Activated T-helper 1 cell treated with anti-CD3 and anti-CD28 coated beads, Interleukin-12 subunit alpha, Interleukin-12 subunit beta, Interleukin-2, Interleukin-4 antibody, amounts not matched to agents 30 ng/mL and 10 ng/mL and 1 ng/mL, durations not matched to agents 14 hours and 24 hours and 36 hours (primary cell): ENCODE results near the gene DYRK1B. TPM values are rescaled to one million over a fixed set of nuclear protein-coding genes. Genes with fewer than 3 reads are reported as not detected.
"Not testable (repeated sequence)": the region's sequence is repeated elsewhere in the genome, so short reads cannot be mapped to it uniquely, and the experiment has no call there.

Source experiments
- DNase-seq: peaks from one replicate; pipeline ENCODE4 v3.0.0; 2021; ENCODE audit warnings: low spot score
- H3K27ac Mint-ChIP-seq: one replicate; pipeline ENCODE4 v1.8.0; 2021; ENCODE audit warnings: mild to moderate bottlenecking, mixed read lengths
- H3K27me3 Mint-ChIP-seq: one replicate; pipeline ENCODE4 v1.8.0; 2022; ENCODE audit warnings: mild to moderate bottlenecking, moderate library complexity, mixed read lengths; ENCODE audit not compliant: insufficient read depth
- H3K36me3 Mint-ChIP-seq: one replicate; pipeline ENCODE4 v1.8.0; 2021; ENCODE audit warnings: low read depth, mixed read lengths
- H3K4me1 Mint-ChIP-seq: one replicate; pipeline ENCODE4 v1.8.0; 2021; ENCODE audit warnings: low read depth, mixed read lengths
- H3K4me3 Mint-ChIP-seq: one replicate; pipeline ENCODE4 v1.8.0; 2021; ENCODE audit warnings: mild to moderate bottlenecking, moderate library complexity, mixed read lengths
- H3K9me3 Mint-ChIP-seq: one replicate; pipeline ENCODE4 v1.8.0; 2021; ENCODE audit warnings: mixed read lengths
- intact Hi-C: fragments of 100-400 bp; cut with micrococcal nuclease; formaldehyde crosslinking; loops from one replicate; pipeline ENCODE4 v1.15.1; 2024
- total RNA-seq: library from RNA; stranded (reverse); gene quantifications from 2 replicates; pipeline ENCODE4 v1.2.3, GENCODE V29; 2022

Gene DYRK1B
- total RNA-seq, 1 donor from 2014 or later = 5.5 TPM

GRCh38 chr19:39810424-39810823 lies 23.5 kb downstream of the DYRK1B start:
- H3K4me3 Mint-ChIP-seq = no peak overlapping the region
- no peaks in the 10 kb centered on the region for H3K27me3 Mint-ChIP-seq
- no peaks in the 10 kb centered on the region for H3K4me1 Mint-ChIP-seq
- no peak for DNase-seq
- H3K36me3 Mint-ChIP-seq = peaks cover 1% of the 10 kb centered on the region
- H3K9me3 Mint-ChIP-seq = peaks cover 3% of the 10 kb centered on the region
- intact Hi-C loops = no loop called here
- no peak overlapping the region for H3K27ac Mint-ChIP-seq

- Mint-ChIP-seq H3K27me3 (no peaks in the 10 kb centered on the region), H3K27ac (no peak overlapping the region), H3K4me3 (no peak overlapping the region), H3K9me3 (peaks cover 3% of the 10 kb centered on the region), H3K36me3 (peaks cover 1% of the 10 kb centered on the region), H3K4me1 (no peaks in the 10 kb centered on the region)
- intact Hi-C loops = no loop called here
- no peak for DNase-seq
Observed at GRCh38 chr19:39809368-39809767, 24.6 kb downstream of the DYRK1B start.

GRCh38 chr19:39808688-39809087 lies 25.3 kb downstream of the DYRK1B start:
- intact Hi-C loops, H3K36me3 Mint-ChIP-seq: not testable (repeated sequence)

GRCh38 chr19:39807846-39808364 lies 26.1 kb downstream of the DYRK1B start:
- H3K36me3 Mint-ChIP-seq = no peaks in the 10 kb centered on the region
- intact Hi-C loops = no loop called here
- H3K4me3 Mint-ChIP-seq = no peak overlapping the region
- peaks cover 3% of the 10 kb centered on the region for H3K9me3 Mint-ChIP-seq
- H3K27me3 Mint-ChIP-seq = no peaks in the 10 kb centered on the region
- no peak for DNase-seq
- H3K4me1 Mint-ChIP-seq = no peaks in the 10 kb centered on the region
- H3K27ac Mint-ChIP-seq = no peak overlapping the region

More at GRCh38 chr19:39808688-39809087, 25.3 kb downstream of the DYRK1B start:
- DNase-seq, H3K4me3 Mint-ChIP-seq, H3K27me3 Mint-ChIP-seq, H3K27ac Mint-ChIP-seq, H3K9me3 Mint-ChIP-seq, H3K4me1 Mint-ChIP-seq: not testable (repeated sequence)

GRCh38 chr19:39805104-39805503 lies 28.9 kb downstream of the DYRK1B start:
- Mint-ChIP-seq H3K4me3 (no peak overlapping the region), H3K36me3 (no peaks in the 10 kb centered on the region), H3K4me1 (no peaks in the 10 kb centered on the region), H3K27me3 (peaks cover 6% of the 10 kb centered on the region), H3K9me3 (peaks cover 3% of the 10 kb centered on the region), H3K27ac (no peak overlapping the region)
- intact Hi-C loops = no loop called here
- no peak for DNase-seq

- no peak overlapping the region for H3K4me3 Mint-ChIP-seq
- no peaks in the 10 kb centered on the region for H3K36me3 Mint-ChIP-seq
Observed at GRCh38 chr19:39802958-39803357, 31.0 kb downstream of the DYRK1B start.

GRCh38 chr19:39797083-39797482 lies 36.9 kb downstream of the DYRK1B start:
- Mint-ChIP-seq H3K27ac (no peak overlapping the region), H3K4me3 (no peak overlapping the region), H3K4me1 (peaks cover 5% of the 10 kb centered on the region), H3K36me3 (no peaks in the 10 kb centered on the region), H3K27me3 (peaks cover 9% of the 10 kb centered on the region), H3K9me3 (no peaks in the 10 kb centered on the region)
- DNase-seq = no peak
- intact Hi-C loops = no loop called here

More at GRCh38 chr19:39802958-39803357, 31.0 kb downstream of the DYRK1B start:
- no peak for DNase-seq
- Mint-ChIP-seq H3K27ac (no peak overlapping the region), H3K27me3 (peaks cover 6% of the 10 kb centered on the region), H3K4me1 (no peaks in the 10 kb centered on the region), H3K9me3 (peaks cover under 1% of the 10 kb centered on the region)
- intact Hi-C loops = no loop called here

- Mint-ChIP-seq H3K9me3 (no peaks in the 10 kb centered on the region), H3K4me1 (peaks cover 5% of the 10 kb centered on the region), H3K27ac (no peak overlapping the region), H3K36me3 (no peaks in the 10 kb centered on the region), H3K4me3 (no peak overlapping the region), H3K27me3 (peaks cover 6% of the 10 kb centered on the region)
- DNase-seq = no peak
- intact Hi-C loops = no loop called here
Observed at GRCh38 chr19:39796000-39796498, 37.9 kb downstream of the DYRK1B start.

GRCh38 chr19:39795001-39795400 lies 39.0 kb downstream of the DYRK1B start:
- Mint-ChIP-seq H3K4me3 (no peak overlapping the region), H3K4me1 (peaks cover 5% of the 10 kb centered on the region), H3K27me3 (peaks cover 3% of the 10 kb centered on the region), H3K36me3 (no peaks in the 10 kb centered on the region), H3K27ac (no peak overlapping the region), H3K9me3 (no peaks in the 10 kb centered on the region)
- intact Hi-C loops = no loop called here
- DNase-seq = no peak

- Mint-ChIP-seq H3K27ac (no peak overlapping the region), H3K36me3 (no peaks in the 10 kb centered on the region), H3K27me3 (peaks cover 3% of the 10 kb centered on the region), H3K4me1 (peaks cover 5% of the 10 kb centered on the region), H3K4me3 (peak overlapping the region; percentile 77), H3K9me3 (peaks cover 8% of the 10 kb centered on the region)
- intact Hi-C loops = loop anchor here (1.0 to 2.0 kb wide), 6 partner anchors 31 to 429 kb away; no protein-coding TSS in a partner anchor
- DNase-seq = peak; percentile 61
Observed at GRCh38 chr19:39792999-39793546, 40.9 kb downstream of the DYRK1B start.

- intact Hi-C loops = no loop called here
- no peaks in the 10 kb centered on the region for H3K36me3 Mint-ChIP-seq
- no peak for DNase-seq
- H3K4me1 Mint-ChIP-seq = no peaks in the 10 kb centered on the region
- H3K27ac Mint-ChIP-seq = no peak overlapping the region
- peaks cover 13% of the 10 kb centered on the region for H3K9me3 Mint-ChIP-seq
- peaks cover 25% of the 10 kb centered on the region for H3K27me3 Mint-ChIP-seq
- H3K4me3 Mint-ChIP-seq = no peak overlapping the region
Observed at GRCh38 chr19:39788244-39788643, 45.7 kb downstream of the DYRK1B start.

- no peak for DNase-seq
- Mint-ChIP-seq H3K9me3 (no peaks in the 10 kb centered on the region), H3K27me3 (peaks cover 42% of the 10 kb centered on the region), H3K27ac (no peak overlapping the region), H3K36me3 (no peaks in the 10 kb centered on the region), H3K4me1 (peaks cover 20% of the 10 kb centered on the region), H3K4me3 (no peak overlapping the region)
- intact Hi-C loops = no loop called here
Observed at GRCh38 chr19:39780894-39781293, 53.1 kb downstream of the DYRK1B start.

GRCh38 chr19:39778763-39779162 lies 55.2 kb downstream of the DYRK1B start, which contains the start of gene LEUTX:
Gene LEUTX (plus strand): TSS chr19:39778854. CDS start chr19:39778921, 67 bp downstream.
- Mint-ChIP-seq H3K4me1 (peaks cover 20% of the 10 kb centered on the region), H3K27me3 (peaks cover 29% of the 10 kb centered on the region), H3K4me3 (no peak within 1 kb of the TSS), H3K27ac (no peak within 1 kb of the TSS), H3K36me3 (no peaks in the 10 kb centered on the region), H3K9me3 (no peaks in the 10 kb centered on the region)
- DNase-seq = no peak
- intact Hi-C loops = no loop called here
